HepG2 (cell line): ENCODE measurements around the gene ROBO2. TPM values are rescaled to one million over a fixed set of nuclear protein-coding genes. Genes with fewer than 3 reads are reported as not detected.

ENCODE experiments used
- ATAC-seq: fragments of 200-7000 bp; cut with Tn5 transposase; 3 replicates; pipeline ENCODE4 v1.9.1; 2020; ENCODE audit warnings: mild to moderate bottlenecking, moderate library complexity
- BruUV-seq: library from RNA; stranded (reverse); fragments of 400-500 nt; replicated peaks from 2 replicates; lab custom pipeline; 2021; lab: Mats Ljungman, UMichigan
- CTCF ChIA-PET: fragments of 300-600 bp; formaldehyde crosslinking; extraction: SDS; loops from one replicate; lab custom pipeline; 2021; ENCODE audit warnings: low total read pairs, inconsistent platforms, low intra/inter-chr PET ratio; lab: Yijun Ruan, JAX
- POLR2A ChIA-PET: fragments of 350-600 bp; sonication (Branson Sonifier 250); formaldehyde crosslinking; loops from one replicate; lab custom pipeline; 2020; ENCODE audit warnings: antibody characterized with exemption, inconsistent platforms; lab: Yijun Ruan, JAX
- DNase-seq: peaks from one replicate; pipeline ENCODE4 v3.0.0-alpha.2; 2015; ENCODE audit warnings: low spot score
- FAIRE-seq: peaks from 3 replicates; lab custom pipeline; 2011; peaks lifted over from hg19 to GRCh38; lab: Jason Lieb, UNC
- H2AFZ ChIP-seq: one replicate; pipeline ENCODE4 v1.6.1; 2011; ENCODE audit warnings: low read length, inconsistent platforms
- H3K27ac ChIP-seq: fragments of 300-600 bp; 3 replicates; pipeline ENCODE4 v1.8.0; 2011; ENCODE audit warnings: mixed run types, mild to moderate bottlenecking, mixed read lengths, low read length, inconsistent platforms; ENCODE audit not compliant: insufficient read depth; ENCODE audit errors: extremely low read length
- H3K27me3 ChIP-seq, 2 experiments: fragments of 200-600 bp in 1 of 2; 2 replicates in 1 of 2; 3 replicates in 1 of 2; pipeline versions ENCODE4 v1.6.0 to v1.8.0; 2011; ENCODE audit warnings: low read length in 2 of 2, mild to moderate bottlenecking in 2 of 2, moderate library complexity in 2 of 2, inconsistent platforms in 1 of 2; ENCODE audit not compliant: insufficient read depth in 2 of 2, control insufficient read depth in 1 of 2
- H3K36me3 ChIP-seq, 2 experiments: fragments of 200-600 bp in 1 of 2; replicated peaks in 1 of 2; 2 replicates in 1 of 2; 3 replicates in 1 of 2; pipeline versions ENCODE4 v1.5.1 to v1.8.0; 2011; ENCODE audit warnings: low read length in 2 of 2, inconsistent platforms in 1 of 2; ENCODE audit not compliant: insufficient read depth in 2 of 2, control insufficient read depth in 1 of 2
- H3K4me1 ChIP-seq: 2 replicates; pipeline ENCODE4 v1.5.1; 2012; ENCODE audit warnings: low read length, inconsistent platforms; ENCODE audit not compliant: insufficient read depth
- H3K4me2 ChIP-seq: 2 replicates; pipeline ENCODE4 v1.6.0; 2011; ENCODE audit warnings: low read depth, low read length, inconsistent platforms
- H3K4me3 ChIP-seq, 3 experiments: fragments of 200-600 bp in 1 of 3; sonication (generic), shearing (Covaris generic) in 1 of 3; replicated peaks in 1 of 3; 2 replicates each; pipeline ENCODE4 v1.5.1; 2011 to 2016; ENCODE audit warnings: low read length in 3 of 3, inconsistent platforms in 2 of 3, low read depth in 2 of 3, mild to moderate bottlenecking in 2 of 3, control low read depth in 1 of 3, mixed read lengths in 1 of 3; ENCODE audit not compliant: insufficient read depth in 1 of 3
- H3K79me2 ChIP-seq: one replicate; pipeline ENCODE4 v1.6.1; 2011; ENCODE audit warnings: low read length, inconsistent platforms; ENCODE audit not compliant: insufficient read depth
- H3K9ac ChIP-seq: 2 replicates; pipeline ENCODE4 v1.6.0; 2011; ENCODE audit warnings: mild to moderate bottlenecking, low read depth, low read length, inconsistent platforms; ENCODE audit not compliant: insufficient read depth
- H3K9me3 ChIP-seq: 2 replicates; pipeline ENCODE4 v1.5.1; 2012; ENCODE audit warnings: mild to moderate bottlenecking, low read length
- H4K20me1 ChIP-seq: 2 replicates; pipeline ENCODE4 v1.6.0; 2011; ENCODE audit warnings: inconsistent platforms, mild to moderate bottlenecking, low read length, moderate library complexity; ENCODE audit not compliant: insufficient read depth
- ISL2 ChIP-seq: sonication (generic); formaldehyde crosslinking; IDR thresholded peaks from 2 replicates; pipeline ENCODE4 v1.5.0; 2020; ENCODE audit warnings: missing genetic modification reagents
- KDM3A ChIP-seq: IDR thresholded peaks from 2 replicates; pipeline ENCODE4 v1.6.1; 2018; ENCODE audit warnings: low read depth, missing compliant biosample characterization
- MAFG ChIP-seq: sonication (generic); formaldehyde crosslinking; IDR thresholded peaks from 2 replicates; pipeline ENCODE4 v1.5.1; 2020; ENCODE audit warnings: mild to moderate bottlenecking, missing genetic modification reagents
- MTA3 ChIP-seq: sonication (generic); formaldehyde crosslinking; IDR thresholded peaks from 2 replicates; pipeline ENCODE4 v1.4.0; 2020; ENCODE audit warnings: missing genetic modification reagents
- NCOA5 ChIP-seq: sonication (generic); formaldehyde crosslinking; IDR thresholded peaks from 2 replicates; pipeline ENCODE4 v1.4.0; 2020; ENCODE audit warnings: missing genetic modification reagents
- NPAS2 ChIP-seq: sonication (generic); formaldehyde crosslinking; IDR thresholded peaks from 2 replicates; pipeline ENCODE4 v1.8.0; 2022; ENCODE audit warnings: mild to moderate bottlenecking, missing genetic modification reagents, borderline replicate concordance
- RNF219 ChIP-seq: sonication (generic); formaldehyde crosslinking; IDR thresholded peaks from 2 replicates; pipeline ENCODE4 v1.5.0; 2020; ENCODE audit warnings: mild to moderate bottlenecking, missing genetic modification reagents
- SIX1 ChIP-seq: sonication (generic); formaldehyde crosslinking; IDR thresholded peaks from 2 replicates; pipeline ENCODE4 v1.4.0; 2020; ENCODE audit warnings: missing genetic modification reagents, borderline replicate concordance
- SPEN ChIP-seq: sonication (generic); formaldehyde crosslinking; IDR thresholded peaks from 2 replicates; pipeline ENCODE4 v1.5.1; 2020; ENCODE audit warnings: low read depth, mild to moderate bottlenecking, missing genetic modification reagents
- TEAD2 ChIP-seq: sonication (generic); formaldehyde crosslinking; IDR thresholded peaks from 2 replicates; pipeline ENCODE4 v1.9.0; 2021; ENCODE audit warnings: missing genetic modification reagents
- ZFYVE20 ChIP-seq: sonication (generic); formaldehyde crosslinking; IDR thresholded peaks from 2 replicates; pipeline ENCODE4 v1.8.0; 2023; ENCODE audit warnings: low read depth, mild to moderate bottlenecking, moderate library complexity, missing genetic modification reagents, borderline replicate concordance
- ZNF580 ChIP-seq: IDR thresholded peaks from 2 replicates; pipeline ENCODE4 v1.6.1; 2016; ENCODE audit warnings: low read depth, borderline replicate concordance
- ZNF644 ChIP-seq: IDR thresholded peaks from 2 replicates; pipeline ENCODE4 v1.6.1; 2016; ENCODE audit warnings: low read depth
- ZNF891 ChIP-seq: sonication (generic); formaldehyde crosslinking; IDR thresholded peaks from 2 replicates; pipeline ENCODE4 v1.5.0; 2020; ENCODE audit warnings: mild to moderate bottlenecking, missing genetic modification reagents
- WGBS: methylation state at CpG from one replicate; pipeline ENCODE4 v1.1.6; 2017; ENCODE audit warnings: low lambda C conversion rate; 5-methylcytosine and 5-hydroxymethylcytosine counted together
- in situ Hi-C: cut with HindIII; loops from 2 replicates; pipeline ENCODE4 v1.10.0; 2017; ENCODE audit warnings: low pct_unique_long_range_greater_than_20kb; ENCODE audit not compliant: extremely low pct_ligation_motif_present
- intact Hi-C: fragments of 100-400 bp; cut with micrococcal nuclease; formaldehyde crosslinking; loops from one replicate; pipeline ENCODE4 v1.10.0; 2022; ENCODE audit not compliant: unreplicated experiment
- polyA plus RNA-seq, 8 experiments: library from polyadenylated mRNA; depleted of rRNA in 3 of 8; stranded (reverse) in 7 of 8; unstranded in 1 of 8; fragments of >200 nt; fragmentation: Illumina TruSeq in 4 of 8; extraction: Trizol in 4 of 8; gene quantifications; 2 replicates each; pipeline versions ENCODE4 v1.2.1 to v1.2.3, GENCODE V29; 2011 to 2016; ENCODE audit warnings: low read depth in 4 of 8, missing spikeins in 1 of 8, mixed read lengths in 1 of 8; ENCODE audit not compliant: insufficient read depth in 1 of 8
- total RNA-seq, 5 experiments: library from RNA; depleted of rRNA; stranded (reverse); fragments of >200 nt; fragmentation: Illumina TruSeq; extraction: Trizol; gene quantifications; 2 replicates each; pipeline ENCODE4 v1.2.3, GENCODE V29; 2016; ENCODE audit warnings: low read depth in 1 of 5

The ROBO2 gene
- total and polyA plus RNA-seq, 2 of the 13 experiments (the other 11 are each of a cell fraction or from before 2014, with no cell fraction given): not detected

- no TSS peak for BruUV-seq
- no peaks in the 10 kb centered on the region for H3K36me3 ChIP-seq
- TF ChIP-seq NCOA5 (CRISPR knock-in tag): no peak
- no peak for TF ChIP-seq ZNF891
- no peak for TF ChIP-seq ZFYVE20 (CRISPR knock-in tag)
- DNase-seq (no peak), FAIRE-seq (no peak), ATAC-seq (no peak)
- 40% methylated on average over 5 of the region's 5 CpGs for WGBS
- no peaks in the 10 kb centered on the region for H3K9me3 ChIP-seq
- no peaks in the 10 kb centered on the region for H3K4me1 ChIP-seq
- no peaks in the 10 kb centered on the region for H3K27me3 ChIP-seq
- H3K9ac ChIP-seq: no peak overlapping the region
- no peak overlapping the region for H3K27ac ChIP-seq
- H3K79me2 ChIP-seq: no peaks in the 10 kb centered on the region
- H3K4me3 ChIP-seq: no peak overlapping the region
- POLR2A ChIA-PET: no interaction called here
- H2AFZ ChIP-seq: no peak overlapping the region
- in situ Hi-C loops: no loop called here
- intact Hi-C loops: no loop called here
- H3K4me2 ChIP-seq: no peak overlapping the region
- CTCF ChIA-PET: no interaction called here
- no peaks in the 10 kb centered on the region for H4K20me1 ChIP-seq
Measured at GRCh38 chr3:77171026-77171425, 131.1 kb downstream of the ROBO2 start.

- ChIA-PET POLR2A (no interaction called here), CTCF (no interaction called here)
- no peaks in the 10 kb centered on the region for H3K4me1 ChIP-seq
- ATAC-seq (peak; percentile 75), FAIRE-seq (no peak), DNase-seq (peak; percentile 14)
- intact Hi-C loops (no loop called here), in situ Hi-C loops (no loop called here)
- no peaks in the 10 kb centered on the region for H3K9me3 ChIP-seq
- no peak overlapping the region for H3K4me3 ChIP-seq
- H3K4me2 ChIP-seq: no peak overlapping the region
- H3K79me2 ChIP-seq: no peaks in the 10 kb centered on the region
- H3K36me3 ChIP-seq: no peaks in the 10 kb centered on the region
- H3K9ac ChIP-seq: no peak overlapping the region
- 2% methylated on average over 5 of the region's 5 CpGs for WGBS
- H3K27me3 ChIP-seq: no peaks in the 10 kb centered on the region; a peak in 1 of 5 replicates
- H3K27ac ChIP-seq: no peak overlapping the region
- no peak overlapping the region for H2AFZ ChIP-seq
- TF ChIP-seq ZNF644 (CRISPR knock-in tag) (no peak), KDM3A (no peak), TEAD2 (CRISPR knock-in tag) (no peak), RNF219 (no peak), NPAS2 (CRISPR knock-in tag) (no peak), SPEN (CRISPR knock-in tag) (no peak), SIX1 (no peak), ISL2 (no peak), MAFG (CRISPR knock-in tag) (no peak), MTA3 (no peak), ZNF580 (CRISPR knock-in tag) (no peak)
- BruUV-seq: no TSS peak
- no peaks in the 10 kb centered on the region for H4K20me1 ChIP-seq
Measured at GRCh38 chr3:77179762-77180161, 139.9 kb downstream of the ROBO2 start.
